Psoas muscle (tissue), 8 donors: Measurements from ENCODE around the gene CACNA2D1. TPM values are rescaled to one million over a fixed set of nuclear protein-coding genes. Genes with fewer than 3 reads are reported as not detected.

Experiments used
- ATAC-seq, 4 donors: fragments of 200-7000 bp; cut with Tn5 transposase; one replicate each; pipeline ENCODE4 v1.9.1; 2020; ENCODE audit warnings: moderate library complexity in 3 of 4, mild to moderate bottlenecking in 2 of 4
- DNase-seq, 2 donors: peaks; one replicate each; pipeline ENCODE4 v3.0.0-alpha.2; 2020
- H3K27ac ChIP-seq: fragments of 200-600 bp; one replicate; pipeline ENCODE4 v1.8.0; 2022
- H3K27me3 ChIP-seq, 3 donors: fragments of 200-600 bp in 1 of 3; one replicate each; pipeline versions ENCODE4 v1.6.1 to v1.8.0; 2013 to 2022; ENCODE audit warnings: low read length in 2 of 3, mild to moderate bottlenecking in 2 of 3, moderate library complexity in 1 of 3; ENCODE audit not compliant: insufficient read depth in 3 of 3
- H3K36me3 ChIP-seq, 2 donors: fragments of 200-600 bp in 1 of 2; one replicate each; pipeline versions ENCODE4 v1.6.1 to v1.8.0; 2013 to 2022; ENCODE audit warnings: low read depth in 1 of 2, mild to moderate bottlenecking in 1 of 2, moderate library complexity in 1 of 2; ENCODE audit not compliant: insufficient read depth in 1 of 2
- H3K4me1 ChIP-seq: fragments of 200-600 bp; one replicate; pipeline ENCODE4 v1.8.0; 2022
- H3K4me3 ChIP-seq: fragments of 200-600 bp; one replicate; pipeline ENCODE4 v1.8.0; 2022; ENCODE audit warnings: mild to moderate bottlenecking
- H3K9me3 ChIP-seq: fragments of 200-600 bp; one replicate; pipeline ENCODE4 v1.8.0; 2022
- WGBS, 3 donors: extraction: QIAGEN DNeasy Blood & Tissue Kit; methylation state at CpG; one replicate each; pipeline versions ENCODE4 v1.1.6 to v1.1.7; 2013; 5-methylcytosine and 5-hydroxymethylcytosine counted together
- intact Hi-C, 2 donors: fragments of 100-400 bp; cut with DNase I; formaldehyde crosslinking; loops; one replicate each; pipeline versions ENCODE4 v1.11.0 to v1.14.2; 2022
- polyA plus RNA-seq, 3 donors: library from polyadenylated mRNA; stranded (reverse); fragments of 200-250 nt; gene quantifications; one replicate each; pipeline ENCODE4 v1.2.3, GENCODE V29; 2013
- total RNA-seq, 4 donors: library from RNA; stranded (reverse); fragmentation: NEBNext Ultra II Directional in 2 of 4; extraction: Animal tissue kit (Norgen Biotek cat#: 25700) in 2 of 4; gene quantifications; one replicate each; pipeline versions ENCODE4 v1.2.1 to v1.2.4, GENCODE V29; 2021 to 2023
- TF ChIP-seq, protein P1 (sequence below): fragments of 200-600 bp; IDR thresholded peaks from one replicate; pipeline ENCODE4 v1.8.0; 2022; ENCODE audit warnings: antibody characterized with exemption
- donor health status: healthy with polysubstance abuse.
- donor health status: DM: no; HTN: no; CAD: no; lungs with moderate emphysema.
- donor health status: Bipolar disorder and iron deficiency.
- donor health status: healthy.
- donor health status: DM: yes; HTN: yes; CAD: no.
- donor health status: DM: no; HTN: no; CAD: no.
- donor health status: DM: no; HTN: no; CAD: no.
- donor health status: DM: yes; HTN: yes; CAD: no.

Gene CACNA2D1
- total and polyA plus RNA-seq, 7 donors: 10.2 to 167 (median 97.5) TPM

DNA sequence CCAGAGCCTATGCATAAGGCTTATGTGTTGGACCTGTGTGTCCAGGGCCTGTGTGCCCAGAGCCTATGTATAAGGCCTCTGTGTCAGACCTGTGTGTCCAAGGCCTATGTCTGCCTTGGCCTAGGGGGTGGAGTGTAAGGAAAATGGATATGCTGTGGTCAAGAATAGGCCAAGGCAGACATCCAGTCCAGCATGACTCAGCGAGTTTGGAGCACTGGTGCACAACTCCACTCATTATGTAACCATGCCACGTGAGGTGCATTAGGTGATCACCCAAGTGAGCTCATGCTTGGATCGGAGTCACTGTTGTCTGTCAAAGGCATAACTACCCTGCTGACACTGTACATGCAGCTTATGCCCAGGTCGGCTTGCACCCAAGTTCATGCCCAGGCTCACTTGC is 238.9 kb downstream of the CACNA2D1 start:
- TF ChIP-seq, protein P1, sequence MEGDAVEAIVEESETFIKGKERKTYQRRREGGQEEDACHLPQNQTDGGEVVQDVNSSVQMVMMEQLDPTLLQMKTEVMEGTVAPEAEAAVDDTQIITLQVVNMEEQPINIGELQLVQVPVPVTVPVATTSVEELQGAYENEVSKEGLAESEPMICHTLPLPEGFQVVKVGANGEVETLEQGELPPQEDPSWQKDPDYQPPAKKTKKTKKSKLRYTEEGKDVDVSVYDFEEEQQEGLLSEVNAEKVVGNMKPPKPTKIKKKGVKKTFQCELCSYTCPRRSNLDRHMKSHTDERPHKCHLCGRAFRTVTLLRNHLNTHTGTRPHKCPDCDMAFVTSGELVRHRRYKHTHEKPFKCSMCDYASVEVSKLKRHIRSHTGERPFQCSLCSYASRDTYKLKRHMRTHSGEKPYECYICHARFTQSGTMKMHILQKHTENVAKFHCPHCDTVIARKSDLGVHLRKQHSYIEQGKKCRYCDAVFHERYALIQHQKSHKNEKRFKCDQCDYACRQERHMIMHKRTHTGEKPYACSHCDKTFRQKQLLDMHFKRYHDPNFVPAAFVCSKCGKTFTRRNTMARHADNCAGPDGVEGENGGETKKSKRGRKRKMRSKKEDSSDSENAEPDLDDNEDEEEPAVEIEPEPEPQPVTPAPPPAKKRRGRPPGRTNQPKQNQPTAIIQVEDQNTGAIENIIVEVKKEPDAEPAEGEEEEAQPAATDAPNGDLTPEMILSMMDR: no peak
- no peaks in the 10 kb centered on the region for H3K27me3 ChIP-seq
- intact Hi-C loops: no loop called here
- peak; percentile 70 to 90 for DNase-seq
- no peaks in the 10 kb centered on the region for H3K9me3 ChIP-seq
- peak; percentile 97 to 99 (median 98) for ATAC-seq
- WGBS, 3 donors: 26 to 45% (median 33%) methylated on average over 4 of the region's 4 CpGs
- H3K4me1 ChIP-seq: peaks cover 34% of the 10 kb centered on the region
- peak overlapping the region; percentile 80 for H3K27ac ChIP-seq
- H3K4me3 ChIP-seq: no peak overlapping the region
- H3K36me3 ChIP-seq: no peaks in the 10 kb centered on the region

DNA sequence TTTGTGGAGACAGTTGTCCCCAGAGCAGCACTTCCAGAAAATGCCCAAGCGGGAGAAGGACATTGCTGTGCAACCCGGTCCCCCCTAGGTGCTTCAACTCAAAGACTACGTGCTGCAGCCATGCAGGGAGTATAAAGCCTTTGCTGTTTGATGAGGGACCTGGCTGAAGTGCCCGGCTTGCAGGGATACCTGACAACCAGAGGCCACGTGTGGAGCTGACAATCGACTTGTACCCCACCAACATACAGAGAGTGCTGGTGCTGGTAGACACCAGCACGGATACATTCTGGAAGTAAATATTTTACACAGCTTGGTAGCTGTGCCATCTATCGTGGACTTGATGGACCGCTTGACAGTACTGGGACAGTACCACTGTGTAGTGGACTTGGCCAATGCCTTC is 240.6 kb downstream of the CACNA2D1 start:
- Histone ChIP-seq H3K9me3 (no peaks in the 10 kb centered on the region), H3K27ac (no peak overlapping the region), H3K4me1 (peaks cover 36% of the 10 kb centered on the region), H3K36me3 (no peaks in the 10 kb centered on the region), H3K4me3 (no peak overlapping the region), H3K27me3 (no peaks in the 10 kb centered on the region)
- ATAC-seq (no peak), DNase-seq (peak in 1 of 2 donors; percentile 38)
- intact Hi-C loops: no loop called here
- WGBS, 3 donors: 95 to 97% (median 96%) methylated on average over 9 of the region's 9 CpGs
- TF ChIP-seq, protein P1: no peak

DNA sequence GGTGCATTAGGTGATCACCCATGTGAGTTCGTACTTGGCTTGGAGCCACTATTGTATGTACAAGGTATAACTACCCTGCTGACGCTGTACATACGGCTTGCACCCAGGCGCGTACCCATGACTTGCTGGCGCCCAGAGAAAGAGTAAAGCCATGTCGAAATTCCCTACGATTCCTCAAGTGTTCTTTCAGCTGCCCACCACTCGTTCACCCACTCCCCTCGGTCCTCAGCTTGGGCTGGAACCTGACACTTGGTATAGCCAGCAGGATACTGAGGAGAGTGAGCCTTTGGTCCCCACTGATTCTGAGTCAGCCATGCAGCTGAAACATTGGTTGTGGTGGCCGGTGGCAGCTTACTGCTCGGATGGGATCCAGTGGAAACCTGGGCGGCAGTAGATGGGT is 241.5 kb downstream of the CACNA2D1 start:
- Histone ChIP-seq H3K9me3 (no peaks in the 10 kb centered on the region), H3K27ac (no peak overlapping the region), H3K27me3 (no peaks in the 10 kb centered on the region), H3K36me3 (no peaks in the 10 kb centered on the region), H3K4me1 (peaks cover 30% of the 10 kb centered on the region), H3K4me3 (no peak overlapping the region)
- no peak for DNase-seq
- no peak for ATAC-seq
- TF ChIP-seq, protein P1: no peak
- intact Hi-C loops: no loop called here
- 95 to 96% (median 95%) methylated on average over 13 of the region's 13 CpGs for WGBS, 3 donors

DNA sequence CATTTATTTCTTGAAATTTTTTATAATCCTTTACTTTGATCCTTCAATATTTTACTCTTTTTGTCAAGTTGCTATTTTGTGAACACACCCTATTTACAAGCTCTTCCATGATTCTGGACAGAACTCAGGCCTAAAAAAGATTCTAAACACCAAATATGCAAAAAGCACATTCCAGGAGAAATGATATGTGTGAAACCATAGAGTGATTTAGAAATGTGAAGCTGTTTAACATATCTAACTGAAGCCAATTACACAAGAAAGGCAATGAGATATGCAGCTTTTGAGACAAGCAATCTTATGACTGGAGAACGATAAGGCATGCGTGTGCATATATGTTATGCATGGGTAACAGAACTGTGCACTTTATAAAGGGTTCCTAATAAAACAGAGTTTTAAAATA is 243.0 kb downstream of the CACNA2D1 start:
- peaks cover 33% of the 10 kb centered on the region for H3K4me1 ChIP-seq
- DNase-seq (no peak), ATAC-seq (no peak)
- H3K36me3 ChIP-seq: no peaks in the 10 kb centered on the region
- no peak overlapping the region for H3K4me3 ChIP-seq
- WGBS, 3 donors: 72 to 90% (median 76%) methylated on average over 2 of the region's 2 CpGs
- no peaks in the 10 kb centered on the region for H3K27me3 ChIP-seq
- TF ChIP-seq, protein P1: no peak
- no peaks in the 10 kb centered on the region for H3K9me3 ChIP-seq
- no peak overlapping the region for H3K27ac ChIP-seq
- intact Hi-C loops: no loop called here

DNA sequence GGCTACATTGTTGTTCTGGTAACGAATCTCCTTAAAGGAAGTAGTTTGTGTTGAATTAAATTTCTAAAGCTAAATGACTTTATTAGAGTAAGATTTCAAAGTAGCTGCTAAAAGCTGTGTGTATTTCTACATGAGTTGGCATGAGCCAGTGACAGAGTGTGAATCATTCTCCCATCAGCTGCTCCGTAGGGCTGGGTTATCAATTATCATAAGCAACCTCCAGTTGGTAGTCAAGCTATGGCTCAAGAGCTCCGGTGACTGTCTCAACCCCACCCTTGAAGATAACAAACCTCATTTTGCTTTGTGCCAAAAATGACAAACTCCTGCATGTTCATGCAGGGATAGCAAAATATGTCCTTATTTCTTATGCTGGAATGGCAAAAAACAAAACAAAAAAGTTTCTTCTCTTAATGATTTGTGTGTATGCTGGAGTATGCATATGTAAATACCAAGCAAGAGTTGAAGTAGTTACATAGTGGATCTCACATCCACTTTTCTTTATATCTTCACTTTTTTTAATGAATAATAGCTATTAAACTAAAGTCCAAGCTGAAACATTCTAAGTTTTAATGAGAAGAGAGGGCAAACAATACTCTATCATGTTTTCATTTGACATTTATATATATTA is 249.4 kb downstream of the CACNA2D1 start:
- WGBS, 3 donors: 24 to 38% (median 31%) methylated on average over 3 of the region's 3 CpGs
- peak overlapping the region; percentile 51 for H3K27ac ChIP-seq
- TF ChIP-seq, protein P1: no peak
- H3K36me3 ChIP-seq: no peaks in the 10 kb centered on the region
- H3K4me3 ChIP-seq: no peak overlapping the region
- ATAC-seq (peak; percentile 75 to 86 (median 84)), DNase-seq (no peak)
- intact Hi-C loops: no loop called here
- H3K9me3 ChIP-seq: no peaks in the 10 kb centered on the region
- peaks cover 31% of the 10 kb centered on the region for H3K4me1 ChIP-seq
- H3K27me3 ChIP-seq: no peaks in the 10 kb centered on the region
